K562 (cell line): ENCODE results near the gene TMEM128. TPM values are rescaled to one million over a fixed set of nuclear protein-coding genes. Genes with fewer than 3 reads are reported as not detected.

ENCODE experiments used
- ATAC-seq: fragments of 200-7000 bp; cut with Tn5 transposase; 3 replicates; pipeline ENCODE4 v1.9.1; 2020; ENCODE audit warnings: moderate library complexity
- BruUV-seq: library from RNA; stranded (reverse); fragments of 400-500 nt; replicated peaks from 2 replicates; lab custom pipeline; 2021; lab: Mats Ljungman, UMichigan
- CTCF ChIA-PET: fragments of 300-600 bp; formaldehyde crosslinking; extraction: SDS; loops from one replicate; lab custom pipeline; 2021; ENCODE audit warnings: low intra/inter-chr PET ratio; lab: Yijun Ruan, JAX
- POLR2A ChIA-PET: fragments of 300-600, 350-650 bp; sonication (Branson Sonifier 250); formaldehyde crosslinking; extraction: SDS; loops from one replicate; lab custom pipeline; 2021; ENCODE audit warnings: antibody characterized with exemption, inconsistent platforms; lab: Yijun Ruan, JAX
- DNase-seq, 4 experiments: peaks; one replicate each; pipeline versions ENCODE4 v3.0.0 to v3.0.0-alpha.2; 2011 to 2018; ENCODE audit warnings: low spot score in 3 of 4, mixed read lengths in 3 of 4; ENCODE audit errors: extremely low read depth in 1 of 4
- FAIRE-seq: peaks from 2 replicates; lab custom pipeline; 2011; peaks lifted over from hg19 to GRCh38; lab: Jason Lieb, UNC
- H2AFZ ChIP-seq: 2 replicates; pipeline ENCODE4 v1.6.0; 2011; ENCODE audit warnings: low read depth, low read length, control low read depth, inconsistent platforms
- H3K27ac ChIP-seq: fragments of 200-600 bp; 3 replicates; pipeline ENCODE4 v1.8.0; 2011; ENCODE audit warnings: low read depth, mild to moderate bottlenecking, control low read depth, inconsistent platforms, low read length, moderate library complexity, mixed read lengths; ENCODE audit errors: extremely low read depth
- H3K27me3 ChIP-seq, 2 experiments: fragments of 300-600 bp in 1 of 2; 2 replicates in 1 of 2; 3 replicates in 1 of 2; pipeline versions ENCODE4 v1.6.0 to v1.8.0; 2011; ENCODE audit warnings: inconsistent platforms in 2 of 2, low read length in 2 of 2, mild to moderate bottlenecking in 1 of 2, mixed read lengths in 1 of 2, moderate library complexity in 1 of 2; ENCODE audit not compliant: control insufficient read depth in 2 of 2, insufficient read depth in 2 of 2
- H3K36me3 ChIP-seq: fragments of 300-600 bp; 3 replicates; pipeline ENCODE4 v1.8.0; 2011; ENCODE audit warnings: mild to moderate bottlenecking, low read length, inconsistent platforms; ENCODE audit not compliant: control insufficient read depth, insufficient read depth
- H3K4me1 ChIP-seq, 2 experiments: fragments of 200-600 bp in 1 of 2; replicated peaks in 1 of 2; 2 replicates in 1 of 2; 3 replicates in 1 of 2; pipeline versions ENCODE4 v1.5.1 to v1.8.0; 2011; ENCODE audit warnings: inconsistent platforms in 2 of 2, low read length in 2 of 2, mild to moderate bottlenecking in 1 of 2, mixed read lengths in 1 of 2, moderate library complexity in 1 of 2; ENCODE audit not compliant: control insufficient read depth in 2 of 2, insufficient read depth in 2 of 2
- H3K4me2 ChIP-seq: 2 replicates; pipeline ENCODE4 v1.6.1; 2011; ENCODE audit warnings: low read length, control low read depth, inconsistent platforms, mixed read lengths; ENCODE audit not compliant: insufficient read depth
- H3K4me3 ChIP-seq: fragments of 200-600 bp; sonication (generic), shearing (Covaris generic); 2 replicates; pipeline ENCODE4 v1.5.1; 2016; ENCODE audit warnings: control low read depth, inconsistent platforms
- H3K79me2 ChIP-seq: fragments of 200-600 bp; 3 replicates; pipeline ENCODE4 v1.8.0; 2011; ENCODE audit warnings: low read length, inconsistent platforms; ENCODE audit not compliant: control insufficient read depth, insufficient read depth
- H3K9ac ChIP-seq, 2 experiments: 2 replicates each; pipeline versions ENCODE4 v1.6.0 to v1.6.1; 2011; ENCODE audit warnings: low read depth in 2 of 2, low read length in 2 of 2, control low read depth in 1 of 2, inconsistent platforms in 1 of 2, mild to moderate bottlenecking in 1 of 2, mixed read lengths in 1 of 2; ENCODE audit not compliant: insufficient read depth in 1 of 2
- H3K9me1 ChIP-seq: one replicate; pipeline ENCODE4 v1.6.0; 2011; ENCODE audit warnings: inconsistent platforms, mild to moderate bottlenecking, low read length, moderate library complexity; ENCODE audit not compliant: control insufficient read depth, insufficient read depth
- H3K9me3 ChIP-seq: replicated peaks from 2 replicates; pipeline ENCODE4 v1.5.1; 2011; ENCODE audit warnings: low read depth, low read length, inconsistent platforms; ENCODE audit not compliant: control insufficient read depth, insufficient read depth
- H4K20me1 ChIP-seq: replicated peaks from 2 replicates; pipeline ENCODE4 v1.6.1; 2011; ENCODE audit warnings: low read length, inconsistent platforms, mixed read lengths; ENCODE audit not compliant: control insufficient read depth, insufficient read depth
- ATF7 ChIP-seq: fragments of 450-650 bp; IDR thresholded peaks from 2 replicates; pipeline ENCODE4 v1.7.1; 2014; ENCODE audit warnings: mild to moderate bottlenecking, moderate library complexity
- CREM ChIP-seq: IDR thresholded peaks from 2 replicates; pipeline ENCODE4 v1.6.1; 2014; ENCODE audit warnings: antibody characterized with exemption, low read depth
- E2F3 ChIP-seq: fragments of 250-450 bp; sonication (Bioruptor Pico); IDR thresholded peaks from 2 replicates; pipeline ENCODE4 v1.4.0; 2020; ENCODE audit warnings: mild to moderate bottlenecking
- FOXP1 ChIP-seq: sonication (generic); formaldehyde crosslinking; IDR thresholded peaks from 2 replicates; pipeline ENCODE4 v1.8.0; 2022; ENCODE audit warnings: mild to moderate bottlenecking, missing genetic modification reagents
- HDAC3 ChIP-seq: fragments of 450-650 bp; IDR thresholded peaks from 2 replicates; pipeline ENCODE4 v1.6.1; 2018; ENCODE audit warnings: borderline replicate concordance, mild to moderate bottlenecking, moderate library complexity; ENCODE audit not compliant: partially characterized antibody
- HLTF ChIP-seq: fragments of 450-650 bp; IDR thresholded peaks from 2 replicates; pipeline ENCODE4 v1.6.1; 2016
- HNRNPH1 ChIP-seq: fragments of 200-400 bp; formaldehyde crosslinking; optimal IDR thresholded peaks from 2 replicates; pipeline ENCODE3; 2017; ENCODE audit warnings: low read depth, mild to moderate bottlenecking, low read length, moderate library complexity
- SLC30A9 ChIP-seq: fragments of 250-450 bp; sonication (Bioruptor Pico); IDR thresholded peaks from 2 replicates; pipeline ENCODE4 v1.8.0; 2022; ENCODE audit warnings: mild to moderate bottlenecking, moderate library complexity
- TBL1XR1 ChIP-seq, 2 experiments: IDR thresholded peaks; 2 replicates each; pipeline ENCODE4 v1.6.1; 2012; ENCODE audit warnings: improper control_type of control experiment in 2 of 2, low read length in 2 of 2, mild to moderate bottlenecking in 1 of 2
- ZFPM2 ChIP-seq: fragments of 250-450 bp; sonication (Bioruptor Pico); IDR thresholded peaks from 2 replicates; pipeline ENCODE4 v1.5.1; 2022; ENCODE audit warnings: mild to moderate bottlenecking
- ZKSCAN3 ChIP-seq: fragments of 250-450 bp; sonication (Bioruptor Pico); IDR thresholded peaks from 2 replicates; pipeline ENCODE4 v1.4.0; 2020
- ZNF212 ChIP-seq: fragments of 450-650 bp; formaldehyde crosslinking; IDR thresholded peaks from 2 replicates; pipeline ENCODE4 v1.4.0; 2020; ENCODE audit warnings: mild to moderate bottlenecking
- ZNF695 ChIP-seq: fragments of 450-650 bp; formaldehyde crosslinking; IDR thresholded peaks from 2 replicates; pipeline ENCODE4 v1.4.0; 2020; ENCODE audit warnings: mild to moderate bottlenecking, moderate library complexity
- ZNF77 ChIP-seq: fragments of 250-450 bp; sonication (Bioruptor Pico); IDR thresholded peaks from 2 replicates; pipeline ENCODE4 v1.5.0; 2020
- ZSCAN29 ChIP-seq: fragments of 450-650 bp; IDR thresholded peaks from 2 replicates; pipeline ENCODE4 v1.6.1; 2017
- WGBS: fragments of 100-300 bp; shearing (Covaris generic); methylation state at CpG from one replicate; pipeline ENCODE4 v1.1.6; 2016; ENCODE audit warnings: low coverage, mixed read lengths; ENCODE audit not compliant: insufficient coverage; ENCODE audit errors: missing lambda C conversion rate; 5-methylcytosine and 5-hydroxymethylcytosine counted together
- in situ Hi-C: fragments of 300-500 bp; cut with MboI; formaldehyde crosslinking; loops from 4 replicates; pipeline ENCODE4 v1.15.0; 2018; ENCODE audit warnings: inconsistent platforms, mixed read lengths
- intact Hi-C: fragments of 100-400 bp; cut with micrococcal nuclease; formaldehyde crosslinking; loops from 2 replicates; pipeline ENCODE4 v1.14.2; 2022
- polyA plus RNA-seq, 8 experiments: library from polyadenylated mRNA; depleted of rRNA in 4 of 8; stranded (reverse) in 5 of 8; unstranded in 3 of 8; fragments of >200 nt; fragmentation: Nextera tagmentation in 2 of 8; fragmentation: Illumina TruSeq in 1 of 8; extraction: Ambion mirVana in 2 of 8; extraction: Trizol in 1 of 8; gene quantifications; 2 replicates each; pipeline versions ENCODE4 v1.2.1 to v1.2.3, GENCODE V29; 2011 to 2014; ENCODE audit warnings: inconsistent platforms in 1 of 8, missing spikeins in 1 of 8
- total RNA-seq, 7 experiments: library from RNA; depleted of rRNA in 6 of 7; stranded (reverse); fragments of >200 nt in 6 of 7; fragmentation: Illumina TruSeq in 2 of 7; extraction: Trizol in 2 of 7; gene quantifications; 2 replicates each; pipeline versions ENCODE4 v1.2.1 to v1.2.3, GENCODE V29; 2011 to 2021; ENCODE audit warnings: low replicate concordance in 1 of 7
- TF ChIP-seq, protein P1 (sequence below): fragments of 250-450 bp; sonication (Bioruptor Pico); IDR thresholded peaks from 2 replicates; pipeline ENCODE4 v1.8.0; 2021; ENCODE audit warnings: moderate library complexity, mild to moderate bottlenecking, inconsistent platforms
- TF ChIP-seq, protein P2 (sequence below): IDR thresholded peaks from 2 replicates; pipeline ENCODE4 v1.6.1; 2016; ENCODE audit warnings: missing genetic modification characterization, missing compliant biosample characterization
- TF ChIP-seq, protein P3 (sequence below): fragments of 450-650 bp; formaldehyde crosslinking; IDR thresholded peaks from 2 replicates; pipeline ENCODE4 v1.4.0; 2020; ENCODE audit warnings: mild to moderate bottlenecking, moderate library complexity

Gene TMEM128
- total and polyA plus RNA-seq, 9 of the 15 experiments (the other 6 are each of a cell fraction or from before 2014, with no cell fraction given), result 9.1 to 40.0 (median 14.3) TPM

DNA sequence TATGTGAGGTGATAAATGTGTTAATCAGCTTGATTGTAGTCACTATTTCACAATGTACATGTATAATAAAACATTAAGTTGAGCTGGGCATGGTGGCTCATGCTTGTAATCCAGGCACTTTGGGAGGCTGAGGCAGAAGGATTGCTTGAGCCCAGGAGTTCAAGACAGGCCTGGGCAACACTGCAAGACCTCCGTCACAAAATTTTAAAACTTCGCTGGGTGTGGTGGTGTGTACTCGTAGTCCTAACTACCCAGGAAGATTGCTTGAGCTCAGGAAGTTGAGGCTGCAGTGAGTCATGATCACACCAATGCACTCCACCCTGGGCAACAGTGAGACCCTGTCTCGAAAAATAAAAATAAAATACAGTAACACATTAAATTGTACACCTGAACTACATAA is 21.8 kb upstream of the TMEM128 start:
- no TSS peak for BruUV-seq
- no peak for TF ChIP-seq ZKSCAN3 (CRISPR knock-in tag)
- no peak for TF ChIP-seq ATF7
- TF ChIP-seq ZNF77 (CRISPR knock-in tag), result no peak
- no peak for TF ChIP-seq ZNF695 (CRISPR knock-in tag)
- TF ChIP-seq CREM, result no peak
- TF ChIP-seq, protein P1, sequence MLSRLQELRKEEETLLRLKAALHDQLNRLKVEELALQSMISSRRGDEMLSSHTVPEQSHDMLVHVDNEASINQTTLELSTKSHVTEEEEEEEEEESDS (CRISPR knock-in tag), result no peak
- no peak for TF ChIP-seq ZSCAN29
- TF ChIP-seq HNRNPH1, result no peak
- TF ChIP-seq, protein P2, sequence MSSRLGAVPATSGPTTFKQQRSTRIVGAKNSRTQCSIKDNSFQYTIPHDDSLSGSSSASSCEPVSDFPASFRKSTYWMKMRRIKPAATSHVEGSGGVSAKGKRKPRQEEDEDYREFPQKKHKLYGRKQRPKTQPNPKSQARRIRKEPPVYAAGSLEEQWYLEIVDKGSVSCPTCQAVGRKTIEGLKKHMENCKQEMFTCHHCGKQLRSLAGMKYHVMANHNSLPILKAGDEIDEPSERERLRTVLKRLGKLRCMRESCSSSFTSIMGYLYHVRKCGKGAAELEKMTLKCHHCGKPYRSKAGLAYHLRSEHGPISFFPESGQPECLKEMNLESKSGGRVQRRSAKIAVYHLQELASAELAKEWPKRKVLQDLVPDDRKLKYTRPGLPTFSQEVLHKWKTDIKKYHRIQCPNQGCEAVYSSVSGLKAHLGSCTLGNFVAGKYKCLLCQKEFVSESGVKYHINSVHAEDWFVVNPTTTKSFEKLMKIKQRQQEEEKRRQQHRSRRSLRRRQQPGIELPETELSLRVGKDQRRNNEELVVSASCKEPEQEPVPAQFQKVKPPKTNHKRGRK (tag), result no peak
- TF ChIP-seq, protein P3, sequence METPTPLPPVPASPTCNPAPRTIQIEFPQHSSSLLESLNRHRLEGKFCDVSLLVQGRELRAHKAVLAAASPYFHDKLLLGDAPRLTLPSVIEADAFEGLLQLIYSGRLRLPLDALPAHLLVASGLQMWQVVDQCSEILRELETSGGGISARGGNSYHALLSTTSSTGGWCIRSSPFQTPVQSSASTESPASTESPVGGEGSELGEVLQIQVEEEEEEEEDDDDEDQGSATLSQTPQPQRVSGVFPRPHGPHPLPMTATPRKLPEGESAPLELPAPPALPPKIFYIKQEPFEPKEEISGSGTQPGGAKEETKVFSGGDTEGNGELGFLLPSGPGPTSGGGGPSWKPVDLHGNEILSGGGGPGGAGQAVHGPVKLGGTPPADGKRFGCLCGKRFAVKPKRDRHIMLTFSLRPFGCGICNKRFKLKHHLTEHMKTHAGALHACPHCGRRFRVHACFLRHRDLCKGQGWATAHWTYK, result no peak
- TF ChIP-seq ZFPM2 (CRISPR knock-in tag), result no peak
- no peak for TF ChIP-seq SLC30A9 (CRISPR knock-in tag)
- TF ChIP-seq TBL1XR1 (IDR thresholded peaks at IDR 0.05; ENCODE audit: low read length in 2 of 2), result no peak
- TF ChIP-seq HLTF, result no peak
- TF ChIP-seq FOXP1 (CRISPR knock-in tag), result no peak
- TF ChIP-seq ZNF212 (CRISPR knock-in tag), result no peak
- TF ChIP-seq E2F3 (CRISPR knock-in tag), result no peak
- TF ChIP-seq HDAC3, result no peak
- Histone ChIP-seq H3K27ac (no peak overlapping the region), H3K9me1 (no peaks in the 10 kb centered on the region), H4K20me1 (no peaks in the 10 kb centered on the region; the same call in 1 of the 2 replicates), H3K9me3 (no peaks in the 10 kb centered on the region), H3K4me2 (no peak overlapping the region), H3K4me3 (no peak overlapping the region), H3K27me3 (peaks cover 0 to 5% of the 10 kb centered on the region in 2 experiments; a peak in 1 of 5 replicates), H3K4me1 (no peaks in the 10 kb centered on the region), H3K9ac (no peak overlapping the region), H3K36me3 (peaks cover 79% of the 10 kb centered on the region), H3K79me2 (no peaks in the 10 kb centered on the region), H2AFZ (no peak overlapping the region)
- intact Hi-C loops, result no loop called here
- in situ Hi-C loops, result no loop called here
- FAIRE-seq, result no peak
- DNase-seq, result no peak
- ATAC-seq, result no peak
- WGBS, result 91% methylated on average over 4 of the region's 4 CpGs
- ChIA-PET CTCF (no interaction called here), POLR2A (no interaction called here)
